GM18909 (cell line): ENCODE results near the gene ALX4.

Source experiments
- ATAC-seq: cut with Tn5 transposase; IDR thresholded peaks from one replicate; pipeline ENCODE4 v1.9.1; 2021; ENCODE audit warnings: mild to moderate bottlenecking; ENCODE audit not compliant: unreplicated experiment, poor library complexity

ALX4 gene

GRCh38 chr11:44309478-44310205 is at the start of gene ALX4:
ALX4 (minus strand) TSS chr11:44310139; CDS start chr11:44310062, 77 bp downstream.
- no peak for ATAC-seq

DNA sequence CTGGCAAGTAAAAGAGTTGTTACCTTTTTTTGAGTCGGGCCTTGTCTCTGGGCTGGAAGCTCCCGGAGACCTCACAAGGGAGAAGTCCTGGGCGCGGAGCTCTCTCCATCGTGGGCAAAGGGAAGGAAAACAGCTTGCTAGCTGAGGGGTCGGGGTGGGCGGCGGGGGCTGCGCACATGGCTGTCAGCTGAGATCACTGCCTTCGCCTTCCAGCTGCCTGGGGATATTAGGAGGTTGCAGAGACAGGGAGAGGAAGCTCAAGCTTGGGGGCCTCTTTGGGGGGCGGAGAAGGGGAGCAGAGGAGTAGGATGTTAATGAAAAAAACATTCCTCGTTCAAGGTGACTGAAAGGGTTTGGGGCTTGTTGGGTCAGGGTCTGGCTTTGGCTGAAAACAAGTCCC is 49.2 kb upstream of the ALX4 start:
- ATAC-seq, result no peak

DNA sequence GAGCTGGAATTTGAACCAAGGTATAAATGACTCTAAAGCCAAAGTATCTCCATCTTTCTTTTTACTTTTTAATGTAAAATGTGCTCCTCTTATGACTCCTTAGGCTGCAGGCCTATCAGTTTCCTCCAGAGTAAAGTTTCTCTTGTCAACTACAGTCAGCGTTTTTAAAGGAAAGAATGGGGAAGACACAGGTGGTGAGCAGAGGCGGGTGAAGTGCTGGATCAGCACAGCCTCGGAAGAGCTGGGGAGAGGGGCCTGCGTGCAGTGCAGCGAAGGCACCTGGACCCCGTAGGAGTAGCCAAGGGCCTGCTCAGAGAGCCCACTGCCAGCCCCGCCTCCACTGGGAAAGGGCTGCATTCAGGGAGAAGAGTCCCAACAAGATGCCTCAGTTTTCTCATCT is 48.8 kb upstream of the ALX4 start:
- ATAC-seq, result no peak

DNA sequence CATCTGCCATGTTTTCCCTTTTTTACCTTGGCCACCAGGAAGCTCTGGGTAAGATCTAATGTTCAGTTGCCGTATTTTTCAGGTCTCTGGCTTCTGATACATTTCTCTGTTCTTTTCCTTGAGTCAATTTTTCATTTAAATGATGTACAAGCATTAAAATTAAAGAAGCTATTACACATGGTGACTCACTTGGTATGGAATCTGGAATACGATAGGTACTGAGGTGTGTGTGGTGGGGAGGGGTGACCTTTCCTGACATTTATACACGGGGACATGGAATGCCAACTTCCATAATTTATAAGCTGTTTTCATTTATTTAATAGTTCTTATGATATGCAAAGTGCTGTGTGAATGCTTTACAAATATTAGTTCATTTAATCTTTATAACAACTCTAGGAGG is 47.8 kb upstream of the ALX4 start:
- ATAC-seq, result no peak

GRCh38 chr11:44356351-44356750 is 46.4 kb upstream of the ALX4 start:
- ATAC-seq, result no peak

DNA sequence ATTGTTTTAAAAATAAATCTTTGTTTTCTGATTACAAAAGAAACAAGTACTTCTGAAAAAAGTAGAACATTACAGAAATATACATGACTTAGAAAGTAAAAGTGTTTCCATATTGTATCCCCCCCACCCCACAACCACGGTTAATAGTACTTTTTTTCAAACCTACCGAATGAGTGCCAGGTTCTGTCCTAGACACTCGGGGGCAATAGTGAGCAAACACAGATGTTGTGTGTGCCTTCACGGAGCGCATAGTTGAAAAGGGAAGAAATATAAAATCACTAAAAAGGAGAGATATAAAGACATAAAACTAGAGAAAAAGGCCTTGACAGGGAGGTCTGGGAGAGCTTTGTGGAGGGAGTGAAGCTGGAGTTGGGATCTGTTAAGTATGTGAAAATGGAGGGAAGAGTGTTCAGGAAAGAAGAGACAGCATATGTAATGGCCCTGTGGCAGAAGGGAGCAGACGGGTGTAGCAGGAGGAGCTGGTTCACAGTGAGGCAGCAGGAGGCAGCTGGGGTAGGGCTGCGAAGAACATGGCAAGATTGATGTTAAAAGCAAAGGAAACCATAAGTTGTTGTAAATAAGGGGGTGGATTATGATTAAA is 42.1 kb upstream of the ALX4 start:
- no peak for ATAC-seq

DNA sequence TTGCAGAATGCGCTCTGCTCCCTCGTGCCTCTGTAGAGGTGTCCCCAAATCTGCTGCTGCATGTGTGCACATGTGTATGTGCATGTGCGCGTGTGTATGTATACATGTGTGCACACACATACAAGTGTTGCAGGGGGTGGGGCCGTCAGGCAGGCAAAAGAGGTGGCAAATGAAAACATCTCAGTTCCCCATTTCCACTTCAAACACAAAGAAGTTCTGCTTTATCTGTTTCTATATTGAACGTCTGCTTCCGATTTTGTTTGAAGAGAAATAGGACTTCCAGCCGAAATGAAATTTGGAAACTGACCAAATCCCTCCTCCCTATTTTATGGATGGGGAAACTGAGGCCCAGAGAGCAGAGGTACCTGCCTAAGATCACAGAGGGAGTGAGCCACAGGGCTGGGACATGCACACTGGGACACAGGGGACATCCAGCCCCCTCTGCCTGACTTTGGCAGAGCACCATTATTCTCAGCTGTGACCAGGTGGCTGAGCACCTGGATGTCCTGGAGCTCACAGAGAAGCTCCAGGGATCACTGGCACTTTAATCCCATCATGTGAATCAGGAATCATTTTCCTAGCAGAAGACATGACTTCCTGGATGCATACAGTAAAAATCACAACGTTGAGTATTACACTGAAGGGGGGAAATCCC is 41.2 kb upstream of the ALX4 start:
- ATAC-seq, result peak; percentile 87

GRCh38 chr11:44349328-44349727 is 39.4 kb upstream of the ALX4 start:
- ATAC-seq, result no peak

DNA sequence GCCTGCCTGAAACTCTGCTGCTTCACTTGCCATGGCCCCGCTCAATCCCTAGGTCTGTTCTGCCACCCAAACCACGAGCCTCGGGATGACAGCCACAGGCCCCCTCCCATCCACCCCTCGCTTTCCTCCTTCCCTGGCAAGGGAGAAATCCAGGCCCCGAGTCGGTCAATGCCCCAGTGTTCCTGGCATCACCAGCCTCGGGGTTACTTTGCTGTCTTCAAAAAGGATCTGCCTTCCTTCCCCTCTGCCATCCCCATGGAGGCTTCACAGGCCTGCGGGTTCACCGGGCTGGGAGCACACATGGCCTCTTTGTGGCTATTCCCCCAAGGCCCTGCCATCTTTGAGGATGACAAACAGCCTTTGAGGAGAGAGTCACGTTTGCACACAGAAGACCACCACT is 38.8 kb upstream of the ALX4 start:
- no peak for ATAC-seq

GRCh38 chr11:44348114-44348513 is 38.2 kb upstream of the ALX4 start:
- no peak for ATAC-seq

GRCh38 chr11:44347538-44347937 is 37.6 kb upstream of the ALX4 start:
- no peak for ATAC-seq

DNA sequence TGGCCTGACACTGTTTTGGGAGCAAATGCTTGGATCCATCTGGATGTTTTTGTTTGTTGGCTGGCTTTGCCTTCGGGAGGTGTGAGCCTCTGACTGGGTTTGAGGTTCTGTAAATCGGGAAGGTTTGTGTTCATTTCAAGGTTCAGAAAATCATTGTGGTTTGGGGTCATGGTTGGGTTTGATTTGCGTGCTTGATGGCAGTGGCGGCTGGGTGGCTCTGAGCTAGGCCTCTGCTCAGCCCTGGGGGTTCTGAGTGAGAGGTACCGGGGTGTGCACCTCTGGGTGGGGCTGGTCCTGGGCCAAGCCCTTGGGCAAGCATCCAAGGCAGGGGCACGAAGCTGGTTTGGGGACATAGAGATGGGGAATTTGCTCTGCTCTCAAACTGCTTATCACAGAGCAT is 37.0 kb upstream of the ALX4 start:
- no peak for ATAC-seq

GRCh38 chr11:44345781-44346180 is 35.8 kb upstream of the ALX4 start:
- ATAC-seq, result no peak

DNA sequence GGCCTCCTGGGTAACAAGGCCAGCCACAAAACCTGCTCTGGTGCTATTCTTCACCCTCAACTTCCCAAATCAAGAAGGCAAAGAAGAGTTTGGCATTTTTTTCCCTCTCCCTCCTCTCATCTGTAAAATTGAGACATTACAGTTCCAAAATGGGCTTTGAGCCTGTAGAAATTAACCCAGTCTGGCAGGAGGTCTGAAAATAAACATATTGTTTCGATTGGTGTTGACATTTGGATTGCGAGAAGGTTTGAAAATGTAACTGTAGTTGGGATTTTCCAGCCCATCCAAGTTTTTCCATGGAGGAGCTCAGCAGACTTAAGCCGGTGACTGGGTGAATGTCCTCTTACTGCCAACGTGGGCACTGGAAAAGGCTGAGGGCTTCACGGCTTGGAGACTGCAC is 35.0 kb upstream of the ALX4 start:
- no peak for ATAC-seq

- no peak for ATAC-seq
These were observed 34.5 kb upstream of the ALX4 start for GRCh38 chr11:44344423-44344820.

- ATAC-seq, result no peak
These were observed 34.0 kb upstream of the ALX4 start for GRCh38 chr11:44343778-44344422.

DNA sequence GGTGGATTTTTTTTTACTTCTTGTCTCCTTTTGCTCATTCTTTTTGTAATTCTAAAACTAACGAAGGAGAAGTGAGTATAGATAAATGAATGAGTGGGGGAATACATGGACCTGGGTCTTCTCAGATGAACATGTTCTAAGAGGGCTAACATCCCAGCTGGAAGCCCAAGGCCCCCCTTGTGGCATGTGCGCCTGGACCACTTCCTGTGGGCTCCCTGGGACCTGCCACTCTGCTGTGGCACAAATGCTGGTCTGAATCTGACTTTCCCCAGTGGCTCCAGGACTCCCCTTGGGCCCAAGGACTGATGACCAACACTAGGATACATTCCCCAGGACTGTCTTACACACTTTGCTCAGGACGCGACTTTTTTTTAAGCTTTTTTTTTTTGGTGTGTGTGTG is 32.7 kb upstream of the ALX4 start:
- no peak for ATAC-seq

GRCh38 chr11:44340656-44341055 is 30.7 kb upstream of the ALX4 start:
- ATAC-seq, result no peak

- ATAC-seq, result no peak
These were observed 29.6 kb upstream of the ALX4 start for GRCh38 chr11:44339530-44339883.

- no peak for ATAC-seq
These were observed 29.0 kb upstream of the ALX4 start for GRCh38 chr11:44338698-44339529.
